CD4-positive, alpha-beta memory T cell (primary cell): ENCODE measurements around the gene GLIPR1L1. TPM values are rescaled to one million over a fixed set of nuclear protein-coding genes. Genes with fewer than 3 reads are reported as not detected.

Source experiments
- CTCF ChIA-PET: fragments of 350-600 bp; sonication (Branson Sonifier 250); formaldehyde crosslinking; loops from one replicate; lab custom pipeline; 2021; ENCODE audit warnings: inconsistent platforms; ENCODE audit not compliant: partially characterized antibody; lab: Charles Lee
- POLR2A ChIA-PET: fragments of 350-600 bp; sonication (Branson Sonifier 250); formaldehyde crosslinking; loops from one replicate; lab custom pipeline; 2021; ENCODE audit not compliant: partially characterized antibody; lab: Charles Lee
- DNase-seq, 5 donors: peaks; one replicate each; pipeline versions ENCODE4 v3.0.0 to v3.0.0-alpha.2; 2020 to 2022; ENCODE audit warnings: mixed read lengths in 1 of 5
- H3K27ac ChIP-seq: one replicate; pipeline ENCODE4 v1.7.0; 2013; ENCODE audit warnings: low read depth, low read length
- H3K27me3 ChIP-seq: 2 replicates; pipeline ENCODE4 v1.7.0; 2013; ENCODE audit warnings: mild to moderate bottlenecking, low read length, moderate library complexity; ENCODE audit not compliant: insufficient read depth
- H3K36me3 ChIP-seq: 2 replicates; pipeline ENCODE4 v1.7.0; 2013; ENCODE audit warnings: mild to moderate bottlenecking, low read length, moderate library complexity; ENCODE audit not compliant: insufficient read depth
- H3K4me1 ChIP-seq: 2 replicates; pipeline ENCODE4 v1.7.0; 2013; ENCODE audit warnings: mild to moderate bottlenecking, low read length, moderate library complexity; ENCODE audit not compliant: insufficient read depth
- H3K4me3 ChIP-seq, 2 donors: one replicate each; pipeline ENCODE4 v1.7.0; 2013; ENCODE audit warnings: low read length in 2 of 2, mild to moderate bottlenecking in 1 of 2
- H3K9me3 ChIP-seq, 2 donors: one replicate each; pipeline ENCODE4 v1.7.0; 2013; ENCODE audit warnings: low read length in 2 of 2, control low read depth in 1 of 2; ENCODE audit not compliant: control insufficient read depth in 1 of 2
- H3K27ac Mint-ChIP-seq, 7 donors: one replicate each; pipeline ENCODE4 v1.8.0; 2020 to 2021; ENCODE audit warnings: mixed read lengths in 7 of 7, mild to moderate bottlenecking in 6 of 7, inconsistent platforms in 3 of 7, moderate library complexity in 3 of 7
- H3K27me3 Mint-ChIP-seq, 2 donors: one replicate each; pipeline ENCODE4 v1.8.0; 2020 to 2021; ENCODE audit warnings: mixed read lengths in 2 of 2
- H3K36me3 Mint-ChIP-seq, 2 donors: one replicate each; pipeline ENCODE4 v1.8.0; 2020 to 2021; ENCODE audit warnings: mixed read lengths in 2 of 2, inconsistent platforms in 1 of 2, mild to moderate bottlenecking in 1 of 2
- H3K4me1 Mint-ChIP-seq, 4 donors: one replicate each; pipeline ENCODE4 v1.8.0; 2020 to 2021; ENCODE audit warnings: mixed read lengths in 4 of 4, mild to moderate bottlenecking in 1 of 4
- H3K4me3 Mint-ChIP-seq, 8 donors: one replicate each; pipeline ENCODE4 v1.8.0; 2020 to 2021; ENCODE audit warnings: mixed read lengths in 8 of 8, mild to moderate bottlenecking in 7 of 8, moderate library complexity in 6 of 8, inconsistent platforms in 3 of 8
- H3K9me3 Mint-ChIP-seq, 8 donors: one replicate each; pipeline ENCODE4 v1.8.0; 2020 to 2021; ENCODE audit warnings: mixed read lengths in 8 of 8, mild to moderate bottlenecking in 5 of 8, inconsistent platforms in 3 of 8, moderate library complexity in 1 of 8
- intact Hi-C: fragments of 100-400 bp; cut with micrococcal nuclease; formaldehyde crosslinking; loops from one replicate; pipeline ENCODE4 v1.15.1; 2023
- polyA plus RNA-seq, 2 donors: library from polyadenylated mRNA; unstranded; fragments of 300-500 nt; fragmentation: Illumina TruSeq; gene quantifications; one replicate each; pipeline ENCODE4 v1.2.3, GENCODE V29; 2021
- total RNA-seq, 2 experiments: library from RNA; stranded (reverse); gene quantifications; one replicate each; pipeline ENCODE4 v1.2.3, GENCODE V29; 2021

GLIPR1L1 gene
- total and polyA plus RNA-seq, 4 experiments from 2014 or later = not detected

DNA sequence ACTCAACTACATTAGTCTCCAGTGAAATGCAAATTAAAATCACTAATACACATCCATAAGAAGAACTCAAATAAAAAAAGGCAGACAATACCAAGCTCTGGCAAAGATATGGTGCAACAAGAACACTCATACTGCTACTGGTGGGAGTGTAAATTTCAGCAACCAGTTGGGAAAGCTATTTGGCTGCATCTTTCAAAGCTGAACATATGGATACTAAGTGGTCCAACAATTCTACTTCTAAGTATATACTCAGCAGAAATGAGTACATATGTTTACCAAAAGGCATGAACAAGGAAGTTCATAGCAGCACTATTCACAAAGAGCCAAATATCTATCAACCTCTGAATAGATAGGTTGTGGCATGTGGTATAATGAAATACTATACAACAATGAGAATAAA, 31.7 kb upstream of the GLIPR1L1 start:
- Histone ChIP-seq H3K36me3 (no peaks in the 10 kb centered on the region), H3K4me1 (no peaks in the 10 kb centered on the region), H3K4me3 (no peak overlapping the region), H3K27ac (no peak overlapping the region), H3K27me3 (no peaks in the 10 kb centered on the region), H3K9me3 (no peaks in the 10 kb centered on the region)
- no peak for DNase-seq
- POLR2A ChIA-PET = no interaction called here
- H3K27me3 Mint-ChIP-seq = no peaks in the 10 kb centered on the region
- no peak overlapping the region for H3K27ac Mint-ChIP-seq
- H3K9me3 Mint-ChIP-seq = no peaks in the 10 kb centered on the region
- no peaks in the 10 kb centered on the region for H3K4me1 Mint-ChIP-seq
- H3K36me3 Mint-ChIP-seq = no peaks in the 10 kb centered on the region
- no peak overlapping the region for H3K4me3 Mint-ChIP-seq
- CTCF ChIA-PET = no interaction called here
- intact Hi-C loops = no loop called here

DNA sequence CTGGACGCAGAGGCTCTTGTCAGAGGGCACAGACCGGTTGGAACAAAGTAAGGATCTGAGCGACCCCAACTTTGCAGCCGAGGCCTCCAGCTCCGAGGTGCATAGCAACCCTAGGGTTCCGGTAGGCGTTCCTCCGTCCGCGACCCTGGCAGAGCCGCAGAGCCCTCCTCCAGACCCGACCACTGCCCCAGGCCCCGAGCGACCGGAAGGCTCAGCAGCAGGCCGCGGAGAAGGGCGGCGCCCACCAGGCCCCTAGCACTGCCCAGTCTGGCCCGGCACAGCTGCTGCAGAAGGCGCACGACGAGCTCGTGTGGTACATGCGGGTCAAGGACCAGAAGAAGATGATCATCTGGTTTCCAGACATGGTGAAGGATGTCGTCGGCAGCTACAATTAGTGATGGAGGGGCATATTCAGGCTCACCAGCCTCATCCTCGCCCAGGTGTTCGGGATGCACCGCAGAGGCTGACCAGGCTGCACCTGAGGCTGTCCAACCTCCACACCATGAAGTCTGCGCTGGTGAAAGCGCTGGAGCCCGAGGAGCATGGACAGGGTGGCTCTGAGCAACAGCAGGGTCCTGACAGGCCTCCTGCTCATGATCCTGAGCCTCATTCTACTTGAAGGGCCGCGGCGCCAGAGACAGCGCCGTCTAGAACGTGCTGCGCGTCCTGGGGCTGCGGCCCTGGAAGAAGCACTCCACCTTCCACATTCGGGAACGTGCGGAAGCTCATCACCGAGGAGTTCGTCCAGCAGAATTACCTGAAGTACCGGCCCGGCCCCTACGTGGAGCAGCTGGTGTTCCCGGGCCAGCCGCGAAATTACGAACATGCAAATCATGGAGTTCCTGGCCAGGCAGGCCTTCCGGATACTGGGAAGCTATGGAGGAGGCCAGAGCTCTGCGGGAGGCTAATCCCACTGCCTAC, 28.8 kb upstream of the GLIPR1L1 start:
- Mint-ChIP-seq H3K4me3 (no peak overlapping the region), H3K36me3 (no peaks in the 10 kb centered on the region), H3K9me3 (no peaks in the 10 kb centered on the region), H3K27ac (no peak overlapping the region), H3K4me1 (no peaks in the 10 kb centered on the region), H3K27me3 (no peaks in the 10 kb centered on the region)
- ChIA-PET CTCF (no interaction called here), POLR2A (no interaction called here)
- H3K9me3 ChIP-seq = no peaks in the 10 kb centered on the region
- no peak for DNase-seq
- H3K27ac ChIP-seq = no peak overlapping the region
- no peak overlapping the region for H3K4me3 ChIP-seq
- no peaks in the 10 kb centered on the region for H3K4me1 ChIP-seq
- H3K27me3 ChIP-seq = no peaks in the 10 kb centered on the region
- intact Hi-C loops = no loop called here
- H3K36me3 ChIP-seq = no peaks in the 10 kb centered on the region

DNA sequence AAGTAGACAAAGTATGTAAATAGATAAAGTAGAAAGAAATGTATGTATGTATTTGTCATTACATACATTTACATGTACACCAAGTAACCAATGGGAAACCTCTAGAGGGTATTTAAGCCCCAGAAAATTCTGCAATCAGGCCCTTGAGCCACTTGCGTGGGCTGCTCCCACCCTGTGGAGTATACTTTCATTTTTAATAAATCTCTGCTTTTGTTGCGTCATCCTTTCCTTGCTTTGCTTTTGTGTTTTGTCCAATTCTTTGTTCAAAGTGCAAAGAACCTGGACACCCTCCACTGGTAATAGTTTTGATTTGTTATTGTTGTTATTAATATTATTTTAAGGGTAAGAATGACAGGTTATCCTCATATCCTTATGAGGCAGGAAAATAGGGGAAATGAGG, 26.2 kb upstream of the GLIPR1L1 start:
- Histone ChIP-seq H3K36me3 (no peaks in the 10 kb centered on the region), H3K4me1 (no peaks in the 10 kb centered on the region), H3K9me3 (no peaks in the 10 kb centered on the region), H3K27me3 (no peaks in the 10 kb centered on the region), H3K27ac (no peak overlapping the region), H3K4me3 (no peak overlapping the region)
- Mint-ChIP-seq H3K9me3 (no peaks in the 10 kb centered on the region), H3K4me1 (peaks cover 0 to 4% (median 1%) of the 10 kb centered on the region in 4 donors), H3K27ac (peak overlapping the region in 1 of 7 donors; percentile 73), H3K27me3 (no peaks in the 10 kb centered on the region), H3K4me3 (no peak overlapping the region), H3K36me3 (no peaks in the 10 kb centered on the region)
- no peak for DNase-seq
- intact Hi-C loops = no loop called here
- ChIA-PET CTCF (no interaction called here), POLR2A (no interaction called here)

DNA sequence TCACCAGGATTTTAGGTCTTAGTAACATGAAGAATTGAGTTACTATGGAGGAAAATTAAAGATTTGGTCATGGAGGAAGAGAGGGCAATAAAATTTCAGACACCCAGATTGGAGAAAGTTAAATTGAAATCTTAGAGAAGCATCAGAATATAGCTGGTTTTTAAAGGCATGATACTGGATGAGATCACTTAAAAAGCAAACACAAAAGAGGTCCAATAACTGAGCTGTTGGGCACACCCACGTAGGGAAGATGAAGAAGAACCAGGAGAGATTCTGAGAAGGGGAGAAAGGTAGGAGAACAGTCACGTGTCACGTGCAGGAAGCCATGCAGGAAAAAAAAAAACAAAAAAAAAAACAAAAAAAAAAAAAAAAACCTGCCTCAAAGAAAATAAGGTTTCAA, 23.1 kb upstream of the GLIPR1L1 start:
- intact Hi-C loops = no loop called here
- H3K9me3 Mint-ChIP-seq = no peaks in the 10 kb centered on the region
- no peak overlapping the region for H3K27ac Mint-ChIP-seq
- H3K36me3 ChIP-seq = no peaks in the 10 kb centered on the region
- H3K27ac ChIP-seq = no peak overlapping the region
- no peaks in the 10 kb centered on the region for H3K36me3 Mint-ChIP-seq
- DNase-seq = no peak
- H3K4me3 ChIP-seq = no peak overlapping the region
- H3K4me1 Mint-ChIP-seq = peaks cover 0 to 4% (median 1%) of the 10 kb centered on the region in 4 donors
- ChIA-PET CTCF (interaction anchor here (2.7 kb wide), 1 partner anchor 23 kb away, joined by 9 read pairs; the partner anchor contains the start of gene GLIPR1L1), POLR2A (no interaction called here)
- no peaks in the 10 kb centered on the region for H3K4me1 ChIP-seq
- H3K27me3 ChIP-seq = no peaks in the 10 kb centered on the region
- no peaks in the 10 kb centered on the region for H3K9me3 ChIP-seq
- H3K27me3 Mint-ChIP-seq = no peaks in the 10 kb centered on the region
- no peak overlapping the region for H3K4me3 Mint-ChIP-seq

DNA sequence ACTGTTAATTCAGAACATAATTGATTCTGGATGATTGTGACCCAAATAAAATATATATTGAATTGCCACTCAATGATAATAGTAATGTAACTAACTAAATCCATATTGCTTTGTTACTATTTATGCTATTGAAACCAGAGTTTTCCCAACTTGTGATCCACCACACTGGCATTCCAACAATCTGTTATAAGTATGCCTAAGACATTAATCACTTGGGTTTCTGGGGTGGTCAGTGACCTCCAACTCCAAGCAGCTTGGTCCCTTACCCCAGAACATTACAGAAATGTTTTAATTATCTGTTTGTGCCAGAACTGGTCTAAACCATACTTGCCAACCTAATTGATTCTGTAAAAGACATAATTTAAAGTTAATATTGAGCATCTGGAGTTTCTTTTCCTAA, 19.0 kb upstream of the GLIPR1L1 start:
- no peaks in the 10 kb centered on the region for H3K9me3 ChIP-seq
- no peaks in the 10 kb centered on the region for H3K4me1 ChIP-seq
- Mint-ChIP-seq H3K9me3 (no peaks in the 10 kb centered on the region), H3K36me3 (no peaks in the 10 kb centered on the region), H3K4me3 (no peak overlapping the region), H3K4me1 (peaks cover 0 to 4% (median 1%) of the 10 kb centered on the region in 4 donors), H3K27ac (no peak overlapping the region), H3K27me3 (peaks cover 0 to 5% of the 10 kb centered on the region in 2 donors)
- H3K27me3 ChIP-seq = no peaks in the 10 kb centered on the region
- DNase-seq = no peak
- CTCF ChIA-PET = no interaction called here
- no peak overlapping the region for H3K27ac ChIP-seq
- no peaks in the 10 kb centered on the region for H3K36me3 ChIP-seq
- POLR2A ChIA-PET = no interaction called here
- no peak overlapping the region for H3K4me3 ChIP-seq
- intact Hi-C loops = no loop called here

DNA sequence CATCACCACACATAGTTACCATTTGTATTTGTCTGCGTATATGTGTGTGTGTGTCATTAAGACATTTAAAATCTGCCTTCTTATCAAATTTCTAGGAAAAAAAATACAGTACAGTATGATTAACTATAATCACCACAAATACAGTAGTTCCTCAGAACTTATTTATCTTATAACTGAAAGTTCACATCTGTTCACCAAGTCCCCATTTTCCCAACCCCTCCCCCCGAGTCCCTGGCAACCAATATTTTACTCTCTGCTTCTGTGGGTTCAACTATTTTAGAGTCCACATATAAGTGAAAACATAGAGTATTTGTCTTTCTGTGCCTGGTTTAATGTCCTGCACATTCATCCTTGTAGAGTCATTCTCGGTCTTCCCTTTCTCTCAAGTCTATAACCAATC, 16.7 kb upstream of the GLIPR1L1 start:
- intact Hi-C loops = no loop called here

DNA sequence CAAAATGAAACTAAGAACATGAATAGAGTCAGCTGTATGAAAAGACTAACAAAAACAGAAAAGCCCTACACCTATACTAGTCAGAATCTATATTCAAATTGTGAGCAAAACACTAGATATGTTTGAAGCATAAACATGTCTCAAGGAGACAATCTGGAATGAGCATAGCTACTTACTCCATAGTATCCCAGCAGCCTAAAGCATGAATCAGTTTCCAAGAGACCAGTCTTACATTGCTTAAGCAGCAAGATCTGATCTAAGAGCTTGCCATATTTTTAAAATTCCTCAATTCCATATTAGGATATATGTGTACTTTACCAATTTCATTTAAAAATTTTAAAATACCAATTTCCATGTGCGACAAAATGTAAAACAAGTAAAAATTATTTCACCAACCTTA, 12.0 kb upstream of the GLIPR1L1 start:
- Mint-ChIP-seq H3K9me3 (no peaks in the 10 kb centered on the region), H3K4me3 (no peak overlapping the region), H3K27ac (no peak overlapping the region), H3K4me1 (no peaks in the 10 kb centered on the region), H3K36me3 (no peaks in the 10 kb centered on the region), H3K27me3 (peaks cover 6 to 8% of the 10 kb centered on the region in 2 donors)
- no peaks in the 10 kb centered on the region for H3K9me3 ChIP-seq
- no peak overlapping the region for H3K4me3 ChIP-seq
- intact Hi-C loops = no loop called here
- DNase-seq = no peak
- no peak overlapping the region for H3K27ac ChIP-seq
- CTCF ChIA-PET = interaction anchor here (1.0 to 1.9 kb wide), 2 partner anchors 10 to 162 kb away, joined by 3 to 5 read pairs; no protein-coding TSS in a partner anchor
- no peaks in the 10 kb centered on the region for H3K27me3 ChIP-seq
- POLR2A ChIA-PET = no interaction called here
- no peaks in the 10 kb centered on the region for H3K36me3 ChIP-seq
- no peaks in the 10 kb centered on the region for H3K4me1 ChIP-seq

More for the DNA sequence above, 16.7 kb upstream of the GLIPR1L1 start:
- no peak overlapping the region for H3K4me3 Mint-ChIP-seq
- no peaks in the 10 kb centered on the region for H3K27me3 ChIP-seq
- no peaks in the 10 kb centered on the region for H3K36me3 ChIP-seq
- no peak for DNase-seq
- H3K27ac ChIP-seq = no peak overlapping the region
- no peaks in the 10 kb centered on the region for H3K4me1 ChIP-seq
- H3K27me3 Mint-ChIP-seq = peaks cover 4 to 5% of the 10 kb centered on the region in 2 donors
- H3K27ac Mint-ChIP-seq = no peak overlapping the region
- H3K4me3 ChIP-seq = no peak overlapping the region
- POLR2A ChIA-PET = no interaction called here
- H3K9me3 ChIP-seq = no peaks in the 10 kb centered on the region
- no peaks in the 10 kb centered on the region for H3K4me1 Mint-ChIP-seq
- H3K9me3 Mint-ChIP-seq = no peaks in the 10 kb centered on the region
- H3K36me3 Mint-ChIP-seq = no peaks in the 10 kb centered on the region
- CTCF ChIA-PET = no interaction called here
